RWPE2 (cell line): ENCODE measurements around the gene TOMM40L.

Source experiments
- ATAC-seq: fragments of 200-7000 bp; cut with Tn5 transposase; 3 replicates; pipeline ENCODE4 v1.9.1; 2021; ENCODE audit warnings: low read depth
- DNase-seq: peaks from one replicate; pipeline ENCODE4 v3.0.0-alpha.2; 2020; ENCODE audit warnings: low spot score
- H3K27ac ChIP-seq: fragments of 450-650 bp; 2 replicates; pipeline ENCODE4 v1.5.1; 2017; ENCODE audit warnings: mild to moderate bottlenecking; ENCODE audit not compliant: poor library complexity, severe bottlenecking
- H3K27me3 ChIP-seq: fragments of 250-450 bp; sonication (Bioruptor Pico); 2 replicates; pipeline ENCODE4 v1.5.1; 2021; ENCODE audit warnings: mild to moderate bottlenecking, moderate library complexity; ENCODE audit not compliant: insufficient read depth, poor library complexity, severe bottlenecking
- H3K36me3 ChIP-seq: fragments of 250-450 bp; sonication (Bioruptor Pico); 2 replicates; pipeline ENCODE4 v1.5.1; 2020; ENCODE audit warnings: low read depth, mild to moderate bottlenecking, moderate library complexity
- H3K4me1 ChIP-seq: fragments of 250-450 bp; sonication (Bioruptor Pico); 2 replicates; pipeline ENCODE4 v1.5.1; 2021; ENCODE audit warnings: mild to moderate bottlenecking, moderate library complexity; ENCODE audit not compliant: insufficient read depth, poor library complexity, severe bottlenecking
- H3K4me3 ChIP-seq: fragments of 250-450 bp; sonication (Bioruptor Pico); 2 replicates; pipeline ENCODE4 v1.5.1; 2021; ENCODE audit warnings: mild to moderate bottlenecking, moderate library complexity; ENCODE audit not compliant: severe bottlenecking
- H3K9me3 ChIP-seq: fragments of 250-450 bp; sonication (Bioruptor Pico); 2 replicates; pipeline ENCODE4 v1.5.1; 2021; ENCODE audit warnings: mild to moderate bottlenecking, moderate library complexity; ENCODE audit not compliant: severe bottlenecking
- CTCF ChIP-seq: fragments of 450-650 bp; IDR thresholded peaks from one replicate; pipeline ENCODE4 v1.5.1; 2017; ENCODE audit warnings: mild to moderate bottlenecking, moderate library complexity; ENCODE audit not compliant: poor library complexity, severe bottlenecking

TOMM40L gene

GRCh38 chr1:161225534-161226319, at the start of gene TOMM40L:
Gene TOMM40L, plus strand, starts transcription at chr1:161226060. Its CDS starts 430 bp downstream, at chr1:161226490.
- DNase-seq = peak; percentile 94
- TF ChIP-seq CTCF = peak; percentile 65
- peaks cover 13% of the 10 kb centered on the region for H3K4me1 ChIP-seq
- H3K4me3 ChIP-seq = peak within 1 kb of the TSS; percentile 53
- no peaks in the 10 kb centered on the region for H3K9me3 ChIP-seq
- H3K36me3 ChIP-seq = peaks cover 14% of the 10 kb centered on the region
- H3K27ac ChIP-seq = peak within 1 kb of the TSS; percentile 47
- H3K27me3 ChIP-seq = no peaks in the 10 kb centered on the region
- peak; percentile 97 for ATAC-seq

DNA sequence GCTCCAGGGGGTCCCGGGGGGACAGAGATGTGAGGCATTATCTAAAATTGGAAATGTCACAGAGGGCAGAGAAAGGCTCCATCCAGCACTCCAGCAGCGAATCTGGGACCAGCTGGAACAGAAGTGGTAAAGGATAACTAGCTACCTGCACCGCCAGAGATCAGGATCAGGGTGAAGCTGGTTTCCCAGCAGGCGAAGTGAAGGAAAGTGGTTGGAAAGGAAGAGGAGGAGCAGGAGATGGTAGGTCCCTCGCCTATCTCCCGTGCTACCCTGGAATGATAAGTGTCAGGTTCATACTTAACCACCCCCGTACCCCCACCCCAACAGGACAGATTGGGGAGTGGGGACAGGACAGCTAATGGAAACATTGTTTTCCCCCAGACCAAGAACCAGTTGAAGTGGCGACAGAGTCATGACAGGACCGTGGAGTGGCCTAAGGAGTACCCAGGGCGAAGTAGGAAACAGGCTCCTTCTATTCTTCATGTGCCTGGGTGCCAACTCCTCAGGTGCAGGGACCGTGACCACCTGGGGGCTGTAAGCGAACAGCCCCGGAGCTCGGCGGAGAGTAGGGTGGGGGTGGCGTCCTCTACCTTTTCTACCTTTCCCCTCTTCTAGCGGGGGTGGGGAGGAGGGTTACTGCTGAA, 49.3 kb upstream of the TOMM40L start:
- Histone ChIP-seq H3K4me3 (peak overlapping the region; percentile 67), H3K4me1 (peaks cover 8% of the 10 kb centered on the region), H3K27ac (peak overlapping the region; percentile 10), H3K9me3 (no peaks in the 10 kb centered on the region), H3K36me3 (peaks cover 36% of the 10 kb centered on the region), H3K27me3 (no peaks in the 10 kb centered on the region)
- no peak for TF ChIP-seq CTCF
- ATAC-seq = peak; percentile 2; the same call in 2 of the 3 replicates
- DNase-seq = no peak

DNA sequence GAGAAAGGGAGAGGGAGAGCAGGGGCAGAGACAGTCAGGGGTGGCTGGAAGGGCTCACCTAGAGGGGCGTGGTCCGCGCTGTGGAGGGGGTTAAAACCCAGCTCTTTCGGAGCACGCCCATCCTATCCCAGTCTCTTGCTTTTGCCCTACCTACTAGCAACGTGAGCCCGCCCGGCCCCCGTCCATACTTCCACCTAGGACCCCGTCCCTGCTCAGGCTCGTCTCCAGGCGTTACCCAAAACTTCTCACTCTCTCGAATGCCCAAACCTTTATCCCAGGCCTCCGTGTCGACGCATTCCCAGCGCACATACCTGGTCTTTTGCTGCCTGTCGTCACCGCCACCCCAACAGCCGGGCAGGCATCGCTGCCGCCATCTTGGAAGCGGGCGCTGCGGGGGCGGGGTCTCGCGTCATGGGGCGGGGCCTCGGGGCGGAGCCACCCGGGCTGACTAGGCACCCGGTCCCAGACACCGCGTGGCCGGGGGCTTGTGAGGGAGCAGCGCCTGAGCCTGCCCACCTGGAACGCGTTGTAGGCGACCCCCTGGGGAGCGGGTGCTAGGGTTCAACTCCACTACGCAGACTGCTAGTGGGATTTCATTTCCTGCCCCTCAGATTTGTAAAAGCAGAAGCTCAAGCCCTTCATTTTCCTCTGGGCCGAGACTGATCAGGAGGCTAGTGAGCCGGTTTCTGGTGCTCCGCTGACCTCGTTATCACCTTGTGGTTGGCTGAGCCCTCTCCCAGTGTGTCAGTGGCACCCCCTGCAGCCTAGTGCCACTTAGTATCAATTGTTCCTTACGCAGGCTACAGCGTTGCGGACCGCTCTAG, 48.5 kb upstream of the TOMM40L start, which contains the start of gene B4GALT3:
Gene B4GALT3 (minus strand): TSS at position 396 of the 824 bp plus-strand sequence. CDS start 1,447 bp downstream, outside the sequence.
- H3K9me3 ChIP-seq = no peaks in the 10 kb centered on the region
- no peak for DNase-seq
- peak within 1 kb of the TSS; percentile 67 for H3K4me3 ChIP-seq
- no peaks in the 10 kb centered on the region for H3K27me3 ChIP-seq
- H3K27ac ChIP-seq = peak within 1 kb of the TSS; percentile 10
- peak; percentile 89 for ATAC-seq
- H3K4me1 ChIP-seq = peaks cover 14% of the 10 kb centered on the region
- peaks cover 29% of the 10 kb centered on the region for H3K36me3 ChIP-seq
- TF ChIP-seq CTCF = peak; percentile 16

- ATAC-seq (no peak), DNase-seq (no peak)
- H3K9me3 ChIP-seq = no peaks in the 10 kb centered on the region
- peaks cover 19% of the 10 kb centered on the region for H3K4me1 ChIP-seq
- H3K27ac ChIP-seq = peak overlapping the region; percentile 10
- peaks cover 26% of the 10 kb centered on the region for H3K36me3 ChIP-seq
- H3K27me3 ChIP-seq = no peaks in the 10 kb centered on the region
- peak overlapping the region; percentile 67 for H3K4me3 ChIP-seq
- peak; percentile 1 for TF ChIP-seq CTCF
Measured at GRCh38 chr1:161177936-161178244, 48.0 kb upstream of the TOMM40L start.
